ENCODE results near the gene PSMB2.

Gene PSMB2

GRCh38 chr1:35644204-35644603, 2.9 kb upstream of the PSMB2 start:
- Histone ChIP-seq H3K9me3 (ENCODE audit: control insufficient read depth in 2 of 2, low read length in 2 of 2) (no peaks in the 10 kb centered on the region), H3K27ac (ENCODE audit: low read length) (no peak overlapping the region), H3K4me3 (ENCODE audit: low read length in 2 of 2) (no peak overlapping the region), H3K27me3 (ENCODE audit: control insufficient read depth in 1 of 2, insufficient read depth in 2 of 2, low read length in 2 of 2) (peaks cover 2 to 5% of the 10 kb centered on the region in 2 donors), H3K9ac (ENCODE audit: low read length in 2 of 2) (no peak overlapping the region), H3K4me1 (ENCODE audit: control insufficient read depth, insufficient read depth, low read length) (peaks cover 9% of the 10 kb centered on the region), H3K36me3 (ENCODE audit: control insufficient read depth in 2 of 2, insufficient read depth in 2 of 2, low read length in 2 of 2) (no peaks in the 10 kb centered on the region)

GRCh38 chr1:35642471-35642955, 1.2 kb upstream of the PSMB2 start:
- Histone ChIP-seq H3K27ac (ENCODE audit: low read length) (no peak overlapping the region), H3K9ac (ENCODE audit: low read length in 2 of 2) (peak overlapping the region; percentile 93 to 97), H3K4me1 (ENCODE audit: control insufficient read depth, insufficient read depth, low read length) (peaks cover 9% of the 10 kb centered on the region), H3K27me3 (ENCODE audit: control insufficient read depth in 1 of 2, insufficient read depth in 2 of 2, low read length in 2 of 2) (peaks cover 2 to 5% of the 10 kb centered on the region in 2 donors), H3K36me3 (ENCODE audit: control insufficient read depth in 2 of 2, insufficient read depth in 2 of 2, low read length in 2 of 2) (no peaks in the 10 kb centered on the region), H3K4me3 (ENCODE audit: low read length in 2 of 2) (peak overlapping the region; percentile 97 to 99), H3K9me3 (ENCODE audit: control insufficient read depth in 2 of 2, low read length in 2 of 2) (no peaks in the 10 kb centered on the region)

- peak overlapping the region; percentile 87 for H3K27ac ChIP-seq (ENCODE audit: low read length)
- peaks cover 9% of the 10 kb centered on the region for H3K4me1 ChIP-seq (ENCODE audit: control insufficient read depth, insufficient read depth, low read length)
- peak overlapping the region; percentile 93 to 97 for H3K9ac ChIP-seq (ENCODE audit: low read length in 2 of 2)
- no peaks in the 10 kb centered on the region for H3K36me3 ChIP-seq (ENCODE audit: control insufficient read depth in 2 of 2, insufficient read depth in 2 of 2, low read length in 2 of 2)
- H3K9me3 ChIP-seq (ENCODE audit: control insufficient read depth in 2 of 2, low read length in 2 of 2) = no peaks in the 10 kb centered on the region
- peaks cover under 1 to 4% of the 10 kb centered on the region in 2 donors for H3K27me3 ChIP-seq (ENCODE audit: control insufficient read depth in 1 of 2, insufficient read depth in 2 of 2, low read length in 2 of 2)
- peak overlapping the region; percentile 97 to 99 for H3K4me3 ChIP-seq (ENCODE audit: low read length in 2 of 2)
Observed at GRCh38 chr1:35640380-35641232, 720 bp downstream of the PSMB2 start.

- H3K36me3 ChIP-seq (ENCODE audit: control insufficient read depth in 2 of 2, insufficient read depth in 2 of 2, low read length in 2 of 2) = peaks cover 7 to 10% of the 10 kb centered on the region in 2 donors
- peak overlapping the region; percentile 23 to 29 for H3K9ac ChIP-seq (ENCODE audit: low read length in 2 of 2)
- H3K4me1 ChIP-seq (ENCODE audit: control insufficient read depth, insufficient read depth, low read length) = peaks cover 8% of the 10 kb centered on the region
- peak overlapping the region in 1 of 2 donors; percentile 50 for H3K4me3 ChIP-seq (ENCODE audit: low read length in 2 of 2)
- H3K27me3 ChIP-seq (ENCODE audit: control insufficient read depth in 1 of 2, insufficient read depth in 2 of 2, low read length in 2 of 2) = no peaks in the 10 kb centered on the region
- peak overlapping the region; percentile 32 for H3K27ac ChIP-seq (ENCODE audit: low read length)
- H3K9me3 ChIP-seq (ENCODE audit: control insufficient read depth in 2 of 2, low read length in 2 of 2) = no peaks in the 10 kb centered on the region
Observed at GRCh38 chr1:35637401-35637809, 3.9 kb downstream of the PSMB2 start.

- H3K4me1 ChIP-seq (ENCODE audit: control insufficient read depth, insufficient read depth, low read length) = no peaks in the 10 kb centered on the region
- no peaks in the 10 kb centered on the region for H3K9me3 ChIP-seq (ENCODE audit: control insufficient read depth in 2 of 2, low read length in 2 of 2)
- no peak overlapping the region for H3K9ac ChIP-seq (ENCODE audit: low read length in 2 of 2)
- no peak overlapping the region for H3K27ac ChIP-seq (ENCODE audit: low read length)
- H3K27me3 ChIP-seq (ENCODE audit: control insufficient read depth in 1 of 2, insufficient read depth in 2 of 2, low read length in 2 of 2) = no peaks in the 10 kb centered on the region
- no peak overlapping the region for H3K4me3 ChIP-seq (ENCODE audit: low read length in 2 of 2)
- H3K36me3 ChIP-seq (ENCODE audit: control insufficient read depth in 2 of 2, insufficient read depth in 2 of 2, low read length in 2 of 2) = peaks cover 30 to 33% of the 10 kb centered on the region in 2 donors
Observed at GRCh38 chr1:35633547-35633946, 7.8 kb downstream of the PSMB2 start.

GRCh38 chr1:35631396-35631795, 9.9 kb downstream of the PSMB2 start:
- H3K4me3 ChIP-seq (ENCODE audit: low read length in 2 of 2) = no peak overlapping the region
- H3K9ac ChIP-seq (ENCODE audit: low read length in 2 of 2) = no peak overlapping the region
- no peaks in the 10 kb centered on the region for H3K9me3 ChIP-seq (ENCODE audit: control insufficient read depth in 2 of 2, low read length in 2 of 2)
- H3K27me3 ChIP-seq (ENCODE audit: control insufficient read depth in 1 of 2, insufficient read depth in 2 of 2, low read length in 2 of 2) = no peaks in the 10 kb centered on the region
- H3K27ac ChIP-seq (ENCODE audit: low read length) = no peak overlapping the region
- no peaks in the 10 kb centered on the region for H3K4me1 ChIP-seq (ENCODE audit: control insufficient read depth, insufficient read depth, low read length)
- H3K36me3 ChIP-seq (ENCODE audit: control insufficient read depth in 2 of 2, insufficient read depth in 2 of 2, low read length in 2 of 2) = peaks cover 30 to 33% of the 10 kb centered on the region in 2 donors

GRCh38 chr1:35629051-35629450, 12.3 kb downstream of the PSMB2 start:
- Histone ChIP-seq H3K36me3 (ENCODE audit: control insufficient read depth in 2 of 2, insufficient read depth in 2 of 2, low read length in 2 of 2) (peaks cover 28 to 30% of the 10 kb centered on the region in 2 donors), H3K27ac (ENCODE audit: low read length) (no peak overlapping the region), H3K9me3 (ENCODE audit: control insufficient read depth in 2 of 2, low read length in 2 of 2) (no peaks in the 10 kb centered on the region), H3K9ac (ENCODE audit: low read length in 2 of 2) (no peak overlapping the region), H3K27me3 (ENCODE audit: control insufficient read depth in 1 of 2, insufficient read depth in 2 of 2, low read length in 2 of 2) (no peaks in the 10 kb centered on the region), H3K4me1 (ENCODE audit: control insufficient read depth, insufficient read depth, low read length) (no peaks in the 10 kb centered on the region), H3K4me3 (ENCODE audit: low read length in 2 of 2) (no peak overlapping the region)

GRCh38 chr1:35623832-35624231, 17.5 kb downstream of the PSMB2 start:
- Histone ChIP-seq H3K27ac (ENCODE audit: low read length) (no peak overlapping the region), H3K9me3 (ENCODE audit: control insufficient read depth in 2 of 2, low read length in 2 of 2) (no peaks in the 10 kb centered on the region), H3K27me3 (ENCODE audit: control insufficient read depth in 1 of 2, insufficient read depth in 2 of 2, low read length in 2 of 2) (no peaks in the 10 kb centered on the region), H3K4me3 (ENCODE audit: low read length in 2 of 2) (no peak overlapping the region), H3K4me1 (ENCODE audit: control insufficient read depth, insufficient read depth, low read length) (peaks cover 2% of the 10 kb centered on the region), H3K36me3 (ENCODE audit: control insufficient read depth in 2 of 2, insufficient read depth in 2 of 2, low read length in 2 of 2) (peaks cover 14 to 19% of the 10 kb centered on the region in 2 donors), H3K9ac (ENCODE audit: low read length in 2 of 2) (no peak overlapping the region)

- H3K9me3 ChIP-seq (ENCODE audit: control insufficient read depth in 2 of 2, low read length in 2 of 2) = no peaks in the 10 kb centered on the region
- H3K36me3 ChIP-seq (ENCODE audit: control insufficient read depth in 2 of 2, insufficient read depth in 2 of 2, low read length in 2 of 2) = peaks cover 22 to 24% of the 10 kb centered on the region in 2 donors
- H3K9ac ChIP-seq (ENCODE audit: low read length in 2 of 2) = no peak overlapping the region
- H3K4me3 ChIP-seq (ENCODE audit: low read length in 2 of 2) = no peak overlapping the region
- H3K27ac ChIP-seq (ENCODE audit: low read length) = no peak overlapping the region
- H3K27me3 ChIP-seq (ENCODE audit: control insufficient read depth in 1 of 2, insufficient read depth in 2 of 2, low read length in 2 of 2) = no peaks in the 10 kb centered on the region
- peaks cover 2% of the 10 kb centered on the region for H3K4me1 ChIP-seq (ENCODE audit: control insufficient read depth, insufficient read depth, low read length)
Observed at GRCh38 chr1:35622510-35623178, 18.7 kb downstream of the PSMB2 start.

GRCh38 chr1:35619237-35620121, 21.8 kb downstream of the PSMB2 start:
- H3K4me3 ChIP-seq (ENCODE audit: low read length in 2 of 2) = no peak overlapping the region
- H3K36me3 ChIP-seq (ENCODE audit: control insufficient read depth in 2 of 2, insufficient read depth in 2 of 2, low read length in 2 of 2) = peaks cover 26 to 27% of the 10 kb centered on the region in 2 donors
- H3K27me3 ChIP-seq (ENCODE audit: control insufficient read depth in 1 of 2, insufficient read depth in 2 of 2, low read length in 2 of 2) = no peaks in the 10 kb centered on the region
- H3K4me1 ChIP-seq (ENCODE audit: control insufficient read depth, insufficient read depth, low read length) = peaks cover 2% of the 10 kb centered on the region
- no peaks in the 10 kb centered on the region for H3K9me3 ChIP-seq (ENCODE audit: control insufficient read depth in 2 of 2, low read length in 2 of 2)
- H3K27ac ChIP-seq (ENCODE audit: low read length) = no peak overlapping the region
- no peak overlapping the region for H3K9ac ChIP-seq (ENCODE audit: low read length in 2 of 2)
